ENCODE data around the gene PDYN.

PDYN gene

GRCh38 chr20:1951436-1952115 is 42.3 kb downstream of the PDYN start:
- no peak for DNase-seq (ENCODE audit: low spot score)

DNA sequence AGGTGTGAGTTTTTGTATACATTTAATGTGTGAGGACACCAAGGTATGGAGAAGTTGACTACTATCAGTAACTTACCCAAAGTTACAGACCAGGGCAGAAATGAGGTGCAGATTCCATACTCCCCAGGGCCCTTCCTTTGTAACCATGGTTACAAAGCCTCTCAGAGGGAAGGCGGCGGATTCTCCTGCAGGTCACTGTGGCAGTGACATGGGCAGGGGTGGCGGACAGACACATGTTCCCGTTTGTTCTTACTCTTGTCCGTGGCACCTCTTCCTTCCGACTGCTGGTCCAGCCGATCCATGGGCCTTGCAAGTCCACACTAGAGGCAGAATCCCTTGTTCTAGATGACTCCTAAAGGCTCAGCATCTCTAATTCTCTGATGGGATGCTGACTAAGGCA is 43.0 kb downstream of the PDYN start:
- no peak for DNase-seq (ENCODE audit: low spot score)

DNA sequence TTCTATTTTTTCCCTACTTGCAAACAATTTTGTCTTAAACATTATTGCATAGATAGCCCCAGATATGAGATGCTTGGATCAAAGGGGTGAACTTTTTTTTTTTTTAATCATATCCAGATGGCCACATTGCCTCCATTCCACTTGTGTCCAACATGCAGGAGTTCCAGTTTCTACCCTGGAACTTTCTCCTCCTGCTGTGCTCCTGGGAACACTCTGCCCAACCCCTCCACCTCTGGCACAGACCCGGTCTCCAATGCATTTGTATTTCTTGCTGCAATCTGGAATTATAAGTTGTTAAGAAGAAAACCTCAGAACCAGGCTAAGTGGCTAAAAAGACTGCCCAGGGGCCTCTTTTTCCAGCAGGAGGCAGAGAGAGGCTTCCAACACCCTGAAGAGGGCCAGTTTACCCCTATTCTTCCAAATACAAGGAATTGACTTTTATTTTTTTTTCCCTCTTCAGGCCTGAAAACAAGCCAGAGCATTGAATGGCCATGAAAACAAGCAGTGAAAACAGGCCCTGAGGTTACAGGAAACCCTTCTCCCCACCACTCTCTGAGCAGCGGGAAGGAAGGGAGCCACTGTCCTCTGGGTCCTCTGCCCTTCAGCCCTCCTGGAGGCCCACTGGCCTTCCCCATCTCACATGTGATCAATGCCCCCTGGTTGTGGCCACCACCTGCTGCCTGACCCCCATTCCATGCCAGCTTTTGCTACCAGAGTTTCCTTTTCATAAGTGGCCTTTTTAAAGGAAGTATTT is 44.3 kb downstream of the PDYN start:
- DNase-seq (ENCODE audit: low spot score): no peak

DNA sequence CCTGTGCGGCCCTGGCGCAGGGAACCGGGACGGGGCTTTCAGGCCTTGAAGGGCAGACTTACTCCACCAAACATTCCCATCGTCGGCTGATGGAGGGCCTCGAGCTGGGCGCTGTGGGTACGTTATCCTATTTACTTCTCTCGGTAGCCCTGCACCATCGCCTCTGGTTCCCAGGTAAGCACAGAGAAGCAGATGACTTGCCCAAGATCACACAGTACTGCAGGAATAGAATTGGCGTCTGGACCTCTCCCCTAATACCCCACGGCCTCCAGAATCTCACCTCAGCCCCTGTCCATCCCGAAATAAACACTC is 46.4 kb downstream of the PDYN start:
- DNase-seq (ENCODE audit: low spot score): no peak

DNA sequence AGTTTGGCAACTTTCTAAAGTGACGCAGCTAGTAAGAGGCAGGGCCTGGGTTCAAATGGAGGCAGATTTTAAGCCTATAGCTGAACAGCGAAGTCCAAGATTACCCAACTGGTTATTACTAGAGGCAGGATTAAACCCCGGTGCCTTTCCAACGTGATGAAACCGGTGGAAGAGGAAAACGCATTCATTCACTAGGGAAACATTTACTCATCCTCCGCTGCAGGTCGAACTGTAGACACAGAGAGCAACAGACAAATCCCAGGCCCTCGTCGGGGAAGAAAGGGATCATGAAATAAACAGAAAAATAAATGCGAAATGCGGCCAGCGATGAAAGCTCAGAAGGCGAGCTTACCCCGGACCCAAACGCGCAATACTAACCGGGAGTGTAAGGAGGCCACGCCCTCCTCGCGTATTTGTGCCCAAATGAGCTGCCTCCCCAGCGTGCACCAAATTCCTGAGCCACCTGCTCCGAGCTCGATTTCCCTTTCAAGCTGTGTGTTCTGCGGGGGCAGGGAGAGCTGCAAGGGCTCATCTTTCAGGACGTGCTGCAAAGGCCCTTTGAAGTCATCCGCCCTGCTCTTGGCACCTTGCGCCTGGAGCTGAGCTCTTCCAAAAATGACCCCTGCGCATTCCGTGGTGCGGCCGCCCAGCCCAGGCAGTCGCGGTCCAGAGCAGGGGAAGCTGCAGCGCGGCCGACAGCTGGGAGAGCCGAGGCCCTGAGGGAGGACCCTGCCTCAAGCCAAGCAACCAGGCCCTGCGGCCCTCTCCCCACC is 46.9 kb downstream of the PDYN start:
- no peak for DNase-seq (ENCODE audit: low spot score)

GRCh38 chr20:1946442-1946761 is 47.5 kb downstream of the PDYN start:
- DNase-seq (ENCODE audit: low spot score): no peak

- DNase-seq (ENCODE audit: low spot score): no peak
Observed at GRCh38 chr20:1945660-1946059, 48.2 kb downstream of the PDYN start.

DNA sequence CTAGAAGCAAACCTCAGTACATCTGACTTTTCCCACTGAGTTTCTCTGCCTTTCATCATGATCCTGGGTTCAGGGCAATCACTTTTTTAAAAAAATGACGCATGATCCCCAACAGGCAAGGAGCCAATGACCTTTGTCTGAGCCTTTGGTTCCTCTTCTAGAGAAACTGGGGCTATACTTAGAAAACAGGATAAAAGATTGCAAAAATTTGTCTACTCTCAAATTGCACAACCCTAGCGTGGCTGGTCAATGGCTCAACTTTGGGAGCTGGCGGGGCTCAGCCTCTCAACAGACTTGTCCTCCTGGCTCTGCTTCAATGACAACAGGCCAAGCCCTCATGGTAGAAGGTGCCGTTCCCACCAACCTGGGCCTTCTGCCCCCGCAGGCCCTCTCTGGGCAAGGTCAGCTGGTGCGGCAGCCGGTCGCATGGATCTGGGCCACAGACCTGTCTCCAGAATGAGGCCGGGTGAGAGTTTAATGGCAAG is 48.7 kb downstream of the PDYN start:
- DNase-seq (ENCODE audit: low spot score): no peak

GRCh38 chr20:1944345-1945091 is 49.3 kb downstream of the PDYN start:
- DNase-seq (ENCODE audit: low spot score): no peak

DNA sequence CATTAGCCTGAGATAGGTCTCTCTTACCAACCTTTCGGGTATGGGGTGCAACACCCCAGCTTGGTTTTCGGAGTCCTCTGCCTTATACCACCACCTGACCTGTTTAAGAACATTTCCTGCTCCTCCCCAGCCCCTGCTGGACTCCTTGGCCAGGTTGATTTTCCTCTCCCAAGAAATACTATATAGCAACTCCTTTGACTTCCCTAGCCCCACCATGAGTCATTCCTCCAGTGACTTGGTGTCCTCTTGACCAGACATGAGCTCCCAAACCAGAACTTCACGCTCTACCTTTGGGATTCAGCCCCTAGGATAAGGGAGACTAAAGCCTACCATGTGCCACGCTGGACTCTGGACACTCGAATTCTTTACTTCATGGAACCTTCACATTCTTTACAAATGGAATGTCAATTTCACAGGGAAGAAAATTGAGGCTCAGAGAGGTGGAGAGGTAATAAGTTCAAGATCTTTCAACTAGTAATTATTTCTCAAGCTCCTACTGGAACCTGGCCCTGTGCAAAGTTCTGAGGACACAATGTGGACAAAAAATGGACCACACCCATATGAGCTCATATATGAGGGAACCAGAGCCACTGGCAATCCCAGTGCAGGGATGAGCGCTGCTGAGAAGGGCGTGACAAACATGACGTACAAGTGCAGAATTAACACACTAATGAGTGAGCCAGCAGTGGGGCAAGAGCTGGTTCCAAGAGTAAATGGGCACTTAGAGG is 50.4 kb downstream of the PDYN start:
- no peak for DNase-seq (ENCODE audit: low spot score)

DNA sequence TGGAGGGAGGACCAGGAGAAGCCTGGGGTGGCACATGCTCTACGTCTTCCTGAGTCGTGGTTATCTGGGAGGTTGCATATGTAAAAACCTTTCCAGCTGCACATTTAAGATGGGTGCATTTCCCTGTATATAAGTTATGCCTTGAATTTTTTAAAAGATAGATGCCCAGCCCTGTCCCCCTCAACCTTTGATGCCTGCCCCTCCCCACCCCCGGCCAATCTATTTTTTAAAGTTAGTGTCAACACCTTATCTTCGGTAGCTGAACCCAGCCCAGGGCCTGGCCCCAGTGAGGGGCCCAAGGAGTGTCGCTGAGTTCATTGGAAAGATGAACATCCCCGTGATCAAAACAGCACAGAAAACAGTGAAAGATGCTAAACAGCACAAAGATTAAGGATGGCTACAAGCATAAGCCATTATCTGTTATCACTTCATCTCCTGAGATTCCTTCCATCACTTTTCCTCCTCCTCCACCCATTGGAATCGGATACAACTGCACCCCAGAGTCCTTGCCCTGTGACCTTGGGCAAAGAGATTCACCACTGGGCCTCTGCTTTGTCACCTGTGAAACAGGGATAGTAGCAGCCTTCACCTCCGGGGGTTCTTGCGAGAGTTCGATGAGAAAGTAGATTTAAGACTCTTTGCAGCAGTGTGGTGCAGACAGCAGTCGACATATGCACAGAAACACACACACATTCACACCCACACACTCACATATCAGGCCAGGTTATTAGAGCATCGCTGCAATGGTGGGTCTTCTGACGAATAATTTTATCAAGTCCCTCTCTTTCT is 51.2 kb downstream of the PDYN start:
- no peak for DNase-seq (ENCODE audit: low spot score)

DNA sequence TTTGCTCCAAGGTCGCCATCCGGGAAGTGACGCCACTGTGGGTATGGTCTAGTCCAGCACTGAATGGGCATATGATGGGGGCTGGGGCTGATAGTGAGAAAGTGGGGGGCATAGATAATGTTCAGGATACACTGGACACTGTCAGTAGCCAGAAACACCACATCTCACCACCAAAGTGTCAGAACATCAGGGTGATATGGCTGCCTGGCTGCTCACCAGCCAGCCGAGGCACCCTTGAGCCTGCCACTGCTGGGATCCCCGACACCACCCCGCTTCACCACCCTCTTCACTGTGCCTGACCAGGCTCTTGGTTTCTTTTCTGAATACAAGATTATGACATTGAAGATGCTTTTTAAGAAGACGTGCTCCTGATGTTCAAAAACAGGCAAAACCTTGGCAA is 51.8 kb downstream of the PDYN start:
- DNase-seq (ENCODE audit: low spot score): no peak

DNA sequence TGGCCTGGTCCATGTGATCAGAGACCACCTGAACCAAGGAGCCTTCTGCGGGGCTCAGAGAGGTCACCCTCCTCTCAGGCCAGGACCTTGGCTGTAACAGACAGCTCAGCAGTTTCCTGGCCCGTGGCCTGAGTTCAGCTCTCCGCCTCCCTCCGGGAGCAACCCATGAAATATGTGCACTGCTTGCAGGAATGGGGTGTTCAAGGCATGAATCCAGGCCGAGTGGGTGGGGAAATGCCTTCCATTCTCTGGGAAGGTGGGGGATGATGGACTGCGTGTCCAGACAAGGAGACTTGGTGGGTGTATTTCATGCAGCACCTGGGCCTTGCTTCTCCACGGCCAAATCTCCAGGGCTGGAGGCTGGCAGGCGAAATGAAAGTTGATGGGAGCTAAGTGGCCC is 52.6 kb downstream of the PDYN start:
- DNase-seq (ENCODE audit: low spot score): no peak

DNA sequence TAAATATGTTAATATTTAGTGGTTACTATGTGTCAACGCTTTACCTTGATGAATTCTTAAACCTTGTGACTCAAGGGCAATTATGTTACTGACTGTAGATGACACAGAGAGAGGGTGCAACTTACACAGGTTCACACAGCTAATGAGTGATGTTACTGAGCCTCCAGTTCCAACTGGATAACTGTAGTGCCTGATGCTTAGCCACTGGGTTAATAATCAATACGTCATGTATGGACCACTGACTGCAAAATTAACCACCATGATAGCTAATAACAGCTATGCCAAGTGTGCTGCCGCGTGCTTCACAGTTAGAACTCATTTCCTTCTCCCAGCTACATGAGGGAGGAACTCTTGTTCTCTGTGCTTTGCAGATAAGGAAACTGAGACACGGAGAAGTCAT is 53.3 kb downstream of the PDYN start:
- no peak for DNase-seq (ENCODE audit: low spot score)

- DNase-seq (ENCODE audit: low spot score): no peak
Observed at GRCh38 chr20:1939270-1939595, 54.6 kb downstream of the PDYN start.

DNA sequence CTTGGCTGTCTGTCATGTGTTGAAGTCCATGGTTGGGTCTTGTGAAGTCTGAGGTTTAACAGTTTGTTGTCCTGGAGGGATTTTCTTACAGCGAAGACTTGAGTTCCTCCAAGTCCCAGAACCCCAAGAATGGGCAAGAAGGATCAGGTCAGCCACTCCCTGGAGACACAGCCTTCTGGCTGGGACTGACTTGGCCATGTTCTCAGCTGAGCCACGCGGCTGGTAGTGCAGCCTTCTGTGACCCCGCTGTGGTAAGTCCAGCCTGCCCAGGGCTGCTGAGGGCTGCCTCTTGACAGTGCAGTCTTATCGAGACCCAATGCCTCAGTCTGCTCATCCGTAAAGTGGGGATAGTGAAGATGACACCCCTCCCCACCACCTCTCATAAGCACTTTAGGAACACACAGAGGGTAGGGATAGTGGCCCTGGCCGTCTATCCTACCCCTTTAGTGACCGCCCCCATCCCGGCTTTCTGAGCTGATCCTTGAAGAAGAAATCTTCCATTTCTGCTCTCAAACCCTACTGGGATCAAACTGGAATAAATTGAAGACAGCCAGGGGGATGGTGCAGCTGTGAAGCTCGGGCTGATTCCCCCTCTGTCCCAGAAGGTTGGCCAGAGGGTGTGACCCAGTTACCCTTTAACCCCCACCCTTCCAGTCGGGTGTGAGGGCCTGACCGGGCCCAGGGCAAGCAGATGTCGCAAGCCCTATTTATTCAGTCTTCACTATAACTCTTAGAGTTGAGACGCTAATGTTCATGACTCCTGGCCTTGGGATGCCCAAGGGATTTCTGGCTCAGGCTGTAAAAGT is 55.2 kb downstream of the PDYN start:
- DNase-seq (ENCODE audit: low spot score): no peak

DNA sequence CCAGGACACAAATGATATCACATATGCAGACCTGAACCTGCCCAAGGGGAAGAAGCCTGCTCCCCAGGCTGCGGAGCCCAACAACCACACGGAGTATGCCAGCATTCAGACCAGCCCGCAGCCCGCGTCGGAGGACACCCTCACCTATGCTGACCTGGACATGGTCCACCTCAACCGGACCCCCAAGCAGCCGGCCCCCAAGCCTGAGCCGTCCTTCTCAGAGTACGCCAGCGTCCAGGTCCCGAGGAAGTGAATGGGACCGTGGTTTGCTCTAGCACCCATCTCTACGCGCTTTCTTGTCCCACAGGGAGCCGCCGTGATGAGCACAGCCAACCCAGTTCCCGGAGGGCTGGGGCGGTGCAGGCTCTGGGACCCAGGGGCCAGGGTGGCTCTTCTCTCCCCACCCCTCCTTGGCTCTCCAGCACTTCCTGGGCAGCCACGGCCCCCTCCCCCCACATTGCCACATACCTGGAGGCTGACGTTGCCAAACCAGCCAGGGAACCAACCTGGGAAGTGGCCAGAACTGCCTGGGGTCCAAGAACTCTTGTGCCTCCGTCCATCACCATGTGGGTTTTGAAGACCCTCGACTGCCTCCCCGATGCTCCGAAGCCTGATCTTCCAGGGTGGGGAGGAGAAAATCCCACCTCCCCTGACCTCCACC is 56.4 kb downstream of the PDYN start:
- DNase-seq (ENCODE audit: low spot score): no peak

DNA sequence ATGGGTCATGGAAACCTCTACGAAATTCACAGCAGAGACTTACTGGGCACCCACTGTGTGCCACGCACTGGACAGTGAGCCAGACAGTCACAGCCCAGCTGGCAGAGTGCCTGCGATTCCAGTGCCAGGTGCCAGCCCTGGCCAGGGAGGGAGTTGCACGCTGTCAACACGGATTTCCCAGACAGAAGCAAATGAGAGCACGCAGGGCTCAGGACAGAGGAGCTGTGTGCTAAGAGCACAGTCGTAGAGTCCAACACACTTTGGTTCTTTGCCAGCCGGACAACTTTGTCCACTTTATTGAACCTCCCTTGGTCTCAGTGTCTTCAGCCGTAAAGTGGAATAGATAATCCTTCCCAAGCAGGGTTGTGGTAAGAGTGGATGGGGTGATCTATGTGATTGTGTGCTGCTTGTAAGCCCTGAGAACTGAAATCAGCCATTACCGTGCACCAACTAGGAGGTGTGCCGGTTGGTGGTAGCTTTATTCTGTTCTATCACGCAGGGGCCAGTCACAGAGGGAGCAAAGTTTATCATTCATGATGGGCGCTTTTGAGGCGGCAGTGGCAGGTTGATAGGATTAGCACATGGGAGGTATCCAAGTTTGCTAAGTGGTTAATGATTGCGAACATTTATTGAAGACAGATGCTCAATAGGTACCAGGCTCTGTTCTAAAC is 58.0 kb downstream of the PDYN start:
- no peak for DNase-seq (ENCODE audit: low spot score)

All from CD4-positive, alpha-beta T cell treated with Interleukin-6 at 100 ng/mL for 8 hours (primary cell).